ENCODE data around the gene CMA1.
"Not testable (repeated sequence)": the region's sequence is repeated elsewhere in the genome, so short reads cannot be mapped to it uniquely, and the experiment has no call there.

CMA1 gene

GRCh38 chr14:24508155-24508840 is at the start of gene CMA1:
Gene CMA1, minus strand, starts transcription at chr14:24508265. Its CDS starts 30 bp downstream, at chr14:24508235.
- FAIRE-seq (no peak), DNase-seq (ENCODE audit: insufficient read length, low spot score) (no peak)
- no peak for TF ChIP-seq CTCF (IDR thresholded peaks at IDR 0.05; ENCODE audit: insufficient read depth, missing control alignments)

GRCh38 chr14:24556756-24557155 is 48.7 kb upstream of the CMA1 start:
- DNase-seq (ENCODE audit: insufficient read length, low spot score) (no peak), FAIRE-seq (no peak)
- no peak for TF ChIP-seq CTCF (IDR thresholded peaks at IDR 0.05; ENCODE audit: insufficient read depth, missing control alignments)

GRCh38 chr14:24549064-24549463 is 41.0 kb upstream of the CMA1 start:
- not testable (repeated sequence) for DNase-seq (ENCODE audit: insufficient read length, low spot score); FAIRE-seq

GRCh38 chr14:24542346-24542936 is 34.4 kb upstream of the CMA1 start:
- FAIRE-seq (no peak), DNase-seq (ENCODE audit: insufficient read length, low spot score) (no peak)
- TF ChIP-seq CTCF (IDR thresholded peaks at IDR 0.05; ENCODE audit: insufficient read depth, missing control alignments) = no peak

- DNase-seq (ENCODE audit: insufficient read length, low spot score) (no peak), FAIRE-seq (no peak)
- no peak for TF ChIP-seq CTCF (IDR thresholded peaks at IDR 0.05; ENCODE audit: insufficient read depth, missing control alignments)
Observed at GRCh38 chr14:24535737-24536136, 27.7 kb upstream of the CMA1 start.

- TF ChIP-seq CTCF (IDR thresholded peaks at IDR 0.05; ENCODE audit: insufficient read depth, missing control alignments) = no peak
- DNase-seq (ENCODE audit: insufficient read length, low spot score) (no peak), FAIRE-seq (no peak)
Observed at GRCh38 chr14:24534286-24534685, 26.2 kb upstream of the CMA1 start.

- not testable (repeated sequence) for FAIRE-seq; DNase-seq (ENCODE audit: insufficient read length, low spot score)
Observed at GRCh38 chr14:24525877-24526620, 18.0 kb upstream of the CMA1 start.

- FAIRE-seq (no peak), DNase-seq (ENCODE audit: insufficient read length, low spot score) (no peak)
Observed at GRCh38 chr14:24518851-24519250, 10.8 kb upstream of the CMA1 start.

More at GRCh38 chr14:24518851-24519250, 10.8 kb upstream of the CMA1 start:
- no peak for TF ChIP-seq CTCF (IDR thresholded peaks at IDR 0.05; ENCODE audit: insufficient read depth, missing control alignments)
